Osteocyte (in vitro differentiated cells): ENCODE data around the gene HIRA. TPM values are rescaled to one million over a fixed set of nuclear protein-coding genes. Genes with fewer than 3 reads are reported as not detected.
A peak's percentile ranks its signal among the peaks of the same experiment; 100 is the strongest.

ENCODE experiments used
- DNase-seq: peaks from one replicate; pipeline ENCODE4 v3.0.0; 2021; ENCODE audit warnings: mixed read lengths; ENCODE audit not compliant: unreplicated experiment; ENCODE audit errors: extremely low spot score
- H3K27ac Mint-ChIP-seq: one replicate; pipeline ENCODE4 v1.8.0; 2021; ENCODE audit warnings: mild to moderate bottlenecking, mixed read lengths; ENCODE audit not compliant: unreplicated experiment
- H3K27me3 Mint-ChIP-seq: one replicate; pipeline ENCODE4 v1.8.0; 2021; ENCODE audit warnings: mixed read lengths; ENCODE audit not compliant: unreplicated experiment
- H3K36me3 Mint-ChIP-seq: one replicate; pipeline ENCODE4 v1.8.0; 2021; ENCODE audit warnings: mixed read lengths; ENCODE audit not compliant: unreplicated experiment
- H3K4me1 Mint-ChIP-seq: one replicate; pipeline ENCODE4 v1.8.0; 2021; ENCODE audit warnings: mixed read lengths; ENCODE audit not compliant: unreplicated experiment
- H3K4me3 Mint-ChIP-seq: one replicate; pipeline ENCODE4 v1.8.0; 2021; ENCODE audit warnings: mild to moderate bottlenecking, moderate library complexity, mixed read lengths; ENCODE audit not compliant: unreplicated experiment
- H3K9me3 Mint-ChIP-seq: one replicate; pipeline ENCODE4 v1.8.0; 2021; ENCODE audit warnings: mixed read lengths; ENCODE audit not compliant: unreplicated experiment
- CTCF ChIP-seq: fragments of 200-600 bp; sonication (generic); IDR thresholded peaks from 2 replicates; pipeline ENCODE4 v1.5.0; 2021; ENCODE audit warnings: antibody characterized with exemption, mild to moderate bottlenecking, moderate library complexity
- total RNA-seq: library from RNA; stranded (reverse); gene quantifications from 2 replicates; pipeline ENCODE4 v1.2.1, GENCODE V29; 2021

Gene HIRA
- total RNA-seq, 1 donor from 2014 or later, result 33.2 TPM

DNA sequence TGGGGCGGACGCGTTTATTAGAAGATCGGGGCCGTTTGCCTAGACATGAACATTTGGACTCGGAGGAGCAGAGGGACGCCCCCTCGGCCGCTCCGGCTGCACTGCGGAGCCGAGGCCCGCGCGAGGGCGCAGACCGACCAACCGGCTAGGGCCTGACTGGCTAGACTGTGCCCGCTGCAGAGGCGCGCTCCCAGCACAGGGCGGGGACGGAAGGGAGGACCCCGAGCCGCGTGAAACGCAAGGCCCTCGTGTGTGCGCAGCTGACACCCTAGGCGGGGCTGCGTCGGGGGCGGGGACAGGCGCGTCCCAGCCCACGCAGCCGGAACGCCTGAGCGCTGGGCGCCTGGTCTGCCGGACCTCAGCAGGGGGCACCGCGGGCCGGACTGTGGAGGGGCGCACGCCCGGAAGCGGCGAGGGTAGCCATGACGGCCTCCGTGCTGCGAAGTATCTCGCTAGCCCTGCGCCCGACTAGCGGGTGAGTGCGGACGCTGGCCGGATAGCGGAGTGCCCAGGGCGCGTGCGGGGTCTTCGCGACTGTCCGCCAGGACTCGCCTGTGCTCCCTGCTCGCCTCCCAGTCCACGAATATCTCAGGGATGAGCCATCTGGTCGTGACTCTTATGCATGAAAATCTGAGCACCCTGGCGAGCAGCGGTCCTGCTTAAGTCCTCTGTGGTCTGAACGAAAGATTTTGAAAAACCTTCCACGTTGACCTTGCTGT is 759 bp upstream of the HIRA start, which contains the start of gene MRPL40:
Gene MRPL40 (plus strand): TSS at position 413 of the 719 bp plus-strand sequence. CDS start 10 bp downstream, at position 423.
- no peak for TF ChIP-seq CTCF
- Mint-ChIP-seq H3K27ac (peak within 1 kb of the TSS; percentile 95), H3K36me3 (peaks cover 11% of the 10 kb centered on the region), H3K4me1 (peaks cover 39% of the 10 kb centered on the region), H3K4me3 (peak within 1 kb of the TSS; percentile 89), H3K9me3 (no peaks in the 10 kb centered on the region), H3K27me3 (no peaks in the 10 kb centered on the region)
- DNase-seq, result peak; percentile 98

DNA sequence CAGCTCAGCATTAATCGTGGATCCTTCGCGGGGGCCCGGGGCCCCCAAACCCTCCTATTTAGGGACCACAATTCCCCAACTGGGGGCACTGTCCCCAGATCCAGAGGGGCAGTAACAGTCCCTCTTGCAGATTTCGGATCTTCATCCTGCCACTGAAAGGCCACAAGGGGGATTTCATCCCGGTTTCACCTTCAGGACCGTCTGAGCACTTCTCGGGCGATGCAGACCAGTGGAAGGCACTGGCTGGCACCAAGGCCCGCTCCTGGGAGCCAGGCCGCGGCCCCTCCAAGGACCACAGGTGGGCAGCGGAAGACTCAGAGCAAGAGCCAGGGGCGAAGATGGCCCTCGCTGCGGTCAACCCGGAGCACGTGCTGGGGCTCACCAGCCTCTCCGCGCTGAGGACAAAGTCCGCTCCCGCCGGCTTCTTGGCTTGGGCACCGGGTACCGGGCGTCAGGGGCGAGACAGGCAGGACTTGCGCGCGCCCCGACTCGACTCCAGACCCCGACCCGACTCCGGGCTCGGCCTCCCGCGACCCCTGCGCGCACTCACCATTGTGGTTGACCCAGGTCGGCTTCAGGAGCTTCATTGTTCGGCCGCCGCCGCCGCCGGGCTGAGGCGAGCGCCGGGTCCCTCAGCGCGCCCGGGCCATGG is 517 bp downstream of the HIRA start:
- peak overlapping the region; percentile 83 for H3K27ac Mint-ChIP-seq
- H3K36me3 Mint-ChIP-seq, result peaks cover 11% of the 10 kb centered on the region
- H3K9me3 Mint-ChIP-seq, result no peaks in the 10 kb centered on the region
- H3K4me1 Mint-ChIP-seq, result peaks cover 39% of the 10 kb centered on the region
- H3K27me3 Mint-ChIP-seq, result no peaks in the 10 kb centered on the region
- H3K4me3 Mint-ChIP-seq, result peak overlapping the region; percentile 83
- no peak for DNase-seq
- peak; percentile 30 for TF ChIP-seq CTCF

DNA sequence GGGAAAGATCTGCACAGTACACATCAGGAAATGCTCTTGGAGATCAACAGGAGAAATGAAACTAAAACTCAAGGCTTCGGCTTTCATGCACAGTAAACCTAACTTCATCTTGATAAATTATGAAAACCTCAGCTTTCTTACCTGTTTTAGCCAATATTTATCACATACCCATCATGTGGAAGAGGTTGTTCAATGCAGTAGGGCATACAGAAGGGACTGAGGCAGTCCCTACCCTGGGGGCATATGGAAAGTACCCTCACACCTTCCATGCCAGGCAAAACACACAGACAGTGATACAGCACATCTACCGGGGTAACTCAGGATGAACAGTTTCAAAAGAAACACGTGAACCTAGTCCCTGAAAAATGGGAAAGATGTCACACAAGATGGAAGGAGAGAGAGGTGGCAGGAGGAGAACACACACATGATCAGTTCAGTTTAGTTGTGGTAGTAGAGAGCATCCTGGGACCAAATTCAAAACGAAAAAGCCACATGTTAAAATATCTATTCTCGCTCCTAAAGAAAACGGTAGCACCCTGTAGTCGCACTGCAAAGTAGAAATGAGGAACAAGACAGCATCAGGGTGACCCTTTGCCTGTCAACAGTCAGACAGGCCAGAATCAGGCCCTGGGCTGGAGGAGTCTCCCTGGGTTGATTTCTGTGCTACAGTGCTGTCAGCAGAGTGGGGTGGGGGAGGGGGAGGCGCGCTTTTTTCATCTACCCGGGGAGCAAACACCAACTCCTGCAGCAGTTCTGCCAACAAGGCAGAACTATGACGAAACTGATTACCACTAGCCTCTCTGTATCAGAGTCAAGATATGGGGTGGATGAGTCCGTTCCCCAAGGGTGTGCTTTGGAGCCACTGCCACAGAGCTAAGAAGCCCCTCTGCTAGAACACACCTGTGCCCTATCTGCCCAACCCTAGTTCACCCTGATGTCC is 1.3 kb downstream of the HIRA start:
- TF ChIP-seq CTCF, result no peak
- H3K4me3 Mint-ChIP-seq, result peak overlapping the region; percentile 83
- H3K27me3 Mint-ChIP-seq, result no peaks in the 10 kb centered on the region
- H3K36me3 Mint-ChIP-seq, result peaks cover 7% of the 10 kb centered on the region
- H3K9me3 Mint-ChIP-seq, result no peaks in the 10 kb centered on the region
- peak overlapping the region; percentile 83 for H3K27ac Mint-ChIP-seq
- peaks cover 39% of the 10 kb centered on the region for H3K4me1 Mint-ChIP-seq
- no peak for DNase-seq

DNA sequence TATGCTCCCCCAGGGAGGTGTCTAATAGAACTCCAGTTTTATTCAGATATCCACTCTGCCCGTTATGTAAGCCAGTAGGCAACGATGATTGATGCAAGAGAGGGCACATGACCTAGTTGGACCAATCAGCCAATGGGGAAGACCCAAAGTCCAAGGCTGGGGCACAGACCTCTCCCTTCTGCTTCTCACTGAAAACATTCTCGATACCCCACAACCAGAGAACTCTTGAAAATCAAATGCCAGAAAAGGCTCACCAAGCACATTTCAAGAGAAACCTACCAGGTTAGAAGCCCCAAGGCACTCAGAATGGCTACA is 7.4 kb downstream of the HIRA start:
- Mint-ChIP-seq H3K4me1 (peaks cover 26% of the 10 kb centered on the region), H3K9me3 (no peaks in the 10 kb centered on the region), H3K27ac (no peak overlapping the region), H3K27me3 (no peaks in the 10 kb centered on the region), H3K4me3 (no peak overlapping the region), H3K36me3 (peaks cover 4% of the 10 kb centered on the region)
- DNase-seq, result no peak
- TF ChIP-seq CTCF, result no peak
